GM10266 (cell line): ENCODE results near the gene TMEM250.

Source experiments
- DNase-seq: peaks from one replicate; pipeline ENCODE4 v3.0.0; 2012; ENCODE audit errors: extremely low spot score
- CTCF ChIP-seq: IDR thresholded peaks from 2 replicates; pipeline ENCODE4 v1.5.1; 2012; ENCODE audit warnings: mild to moderate bottlenecking, low read depth; ENCODE audit not compliant: control insufficient read depth, insufficient read depth; ENCODE audit errors: missing control alignments

TMEM250 gene

GRCh38 chr9:136108648-136109266 is 9.9 kb downstream of the TMEM250 start:
- TF ChIP-seq CTCF = no peak
- DNase-seq = no peak

- DNase-seq = no peak
- TF ChIP-seq CTCF = no peak
These were observed 10.6 kb downstream of the TMEM250 start for GRCh38 chr9:136107953-136108647.

- peak; percentile 81 for DNase-seq
- no peak for TF ChIP-seq CTCF
These were observed 11.3 kb downstream of the TMEM250 start for GRCh38 chr9:136107155-136107952.

GRCh38 chr9:136105398-136106135 is 13.1 kb downstream of the TMEM250 start:
- no peak for DNase-seq

GRCh38 chr9:136104916-136105315 is 13.8 kb downstream of the TMEM250 start:
- DNase-seq = no peak
- TF ChIP-seq CTCF = no peak

More at GRCh38 chr9:136105398-136106135, 13.1 kb downstream of the TMEM250 start:
- no peak for TF ChIP-seq CTCF

- no peak for DNase-seq
- no peak for TF ChIP-seq CTCF
These were observed 14.2 kb downstream of the TMEM250 start for GRCh38 chr9:136104488-136104800.
